ENCODE data around the gene BAX.

- TF ChIP-seq POLR2A (IDR thresholded peaks at IDR 0.05) (no peak), CTCF (IDR thresholded peaks at IDR 0.05) (no peak)
Measured at GRCh38 chr19:48999481-49000325, 45.0 kb downstream of the BAX start.
